HG03520 (cell line): ENCODE measurements around the gene SPPL3.
A peak's percentile ranks its signal among the peaks of the same experiment; 100 is the strongest.

Experiments
- ATAC-seq: cut with Tn5 transposase; IDR thresholded peaks from one replicate; pipeline ENCODE4 v1.9.1; 2021; ENCODE audit warnings: mild to moderate bottlenecking, moderate library complexity; ENCODE audit not compliant: unreplicated experiment

SPPL3 gene

DNA sequence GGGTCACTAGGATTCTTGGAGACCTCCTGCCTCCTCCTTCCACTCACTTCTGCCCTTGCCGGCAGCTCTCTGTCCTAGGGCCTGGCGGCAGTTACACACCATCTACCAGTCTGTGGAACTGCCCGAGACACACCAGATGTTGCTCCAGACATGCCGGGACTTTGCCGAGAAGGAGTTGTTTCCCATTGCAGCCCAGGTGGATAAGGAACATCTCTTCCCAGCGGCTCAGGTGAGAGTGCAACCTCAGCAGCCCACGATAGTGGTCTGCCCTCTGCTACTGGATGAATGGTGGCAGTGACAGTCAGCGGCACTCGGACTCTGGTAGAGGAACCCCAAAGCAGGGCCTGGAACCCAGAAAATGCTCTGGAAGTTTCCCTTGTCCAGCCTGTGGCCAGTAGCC lies 177.2 kb downstream of the SPPL3 start:
- no peak for ATAC-seq

DNA sequence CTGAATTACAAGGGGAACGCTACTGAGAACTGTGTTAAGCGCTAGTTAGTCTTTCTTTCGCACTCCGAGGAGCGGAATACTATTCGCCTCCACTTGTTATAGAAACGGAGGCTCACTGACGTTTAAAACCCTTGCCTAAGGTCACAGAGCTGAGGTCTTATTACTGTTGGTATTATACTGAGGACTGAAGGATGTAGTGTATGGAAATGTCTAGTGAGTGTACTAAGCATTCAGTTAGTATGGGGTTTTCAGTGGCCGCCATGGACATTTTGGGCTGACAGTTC lies 177.7 kb downstream of the SPPL3 start:
- ATAC-seq, result no peak

DNA sequence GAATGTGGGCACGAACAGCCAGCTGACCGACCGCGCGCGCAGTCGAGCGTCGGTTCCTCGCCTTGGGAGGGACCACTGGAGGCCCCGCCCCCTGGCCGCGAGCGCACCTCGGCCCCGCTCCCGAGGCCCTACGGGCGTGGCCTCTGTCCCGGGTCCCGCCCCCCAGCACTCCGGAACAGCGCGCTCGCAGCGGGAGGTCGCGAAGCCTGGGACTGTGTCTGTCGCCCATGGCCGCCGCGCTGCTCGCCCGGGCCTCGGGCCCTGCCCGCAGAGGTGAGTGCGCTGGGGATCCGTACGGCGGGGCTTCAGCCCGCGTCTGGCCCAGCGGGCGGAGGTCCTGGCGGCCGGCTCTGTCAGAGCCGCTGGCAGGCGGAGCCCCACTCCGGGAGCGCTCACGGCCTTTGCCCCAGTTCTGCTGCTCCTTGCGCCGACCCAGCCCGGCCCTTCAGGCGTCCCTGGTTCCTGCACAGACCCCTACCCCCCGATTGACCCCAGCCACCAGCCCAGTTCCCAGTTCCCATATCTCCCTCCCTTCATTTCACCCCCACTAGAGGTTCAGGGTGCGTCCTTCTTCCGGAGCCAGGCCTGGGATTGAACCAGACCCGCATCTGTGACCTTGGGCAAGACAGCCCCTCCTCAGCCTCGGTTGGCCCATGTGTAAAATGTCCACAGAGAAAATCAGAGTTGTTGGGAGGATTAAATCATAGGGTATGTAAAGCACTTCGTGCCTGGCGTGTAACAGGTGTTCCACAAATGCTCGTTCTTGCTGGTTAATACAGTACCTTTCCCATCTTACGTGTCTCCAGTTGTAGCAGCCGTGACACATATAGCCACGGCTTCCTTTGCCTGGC lies 178.3 kb downstream of the SPPL3 start, which contains the start of gene ACADS:
TSS of gene ACADS (plus strand) at position 168 of the 851 bp plus-strand sequence. CDS start at position 228, 60 bp downstream.
- ATAC-seq, result peak; percentile 95

DNA sequence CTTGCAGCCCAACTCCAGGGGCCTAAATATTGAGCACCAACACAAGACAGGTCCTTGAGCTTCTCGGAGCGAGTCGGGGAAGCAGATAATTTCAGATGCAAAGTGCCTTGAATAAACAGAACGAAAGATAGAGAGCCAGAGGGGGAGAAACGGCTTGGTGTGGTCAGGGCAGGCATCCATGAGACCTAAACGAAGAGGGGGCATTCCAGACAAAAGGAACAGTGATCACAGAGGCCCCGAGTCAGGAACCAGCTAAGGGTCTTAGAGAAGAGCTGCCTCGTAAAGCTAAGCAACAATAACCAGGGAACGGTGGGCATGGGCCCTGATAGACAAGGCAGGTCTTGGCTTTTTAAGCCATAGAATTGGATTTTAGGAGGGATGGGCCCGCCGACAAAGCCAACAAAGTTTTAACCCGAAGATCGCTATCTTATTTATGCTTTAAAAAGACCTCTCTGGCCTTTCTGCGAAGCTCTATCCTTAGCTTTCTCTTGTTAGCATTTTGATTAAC lies 179.0 kb downstream of the SPPL3 start:
- no peak for ATAC-seq

DNA sequence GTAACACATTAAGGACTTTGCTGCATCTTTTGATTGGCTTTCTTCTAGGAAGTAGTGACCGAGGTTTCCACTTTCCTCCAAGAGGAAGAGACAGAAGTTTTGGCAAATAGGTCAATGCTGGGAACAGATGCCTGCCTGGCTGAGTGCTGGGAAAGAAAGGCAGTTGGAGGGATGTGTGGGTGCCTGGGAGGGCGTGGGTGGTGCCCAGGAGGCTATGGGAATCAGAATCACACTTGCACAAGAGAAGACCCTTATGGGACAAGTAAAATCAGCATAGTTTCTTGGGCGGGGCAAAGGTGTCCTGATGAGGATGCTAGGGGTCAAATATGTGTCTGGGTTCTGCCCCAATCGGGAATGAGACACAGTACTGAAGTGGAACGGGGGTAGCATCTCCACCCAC lies 179.4 kb downstream of the SPPL3 start:
- ATAC-seq, result no peak

DNA sequence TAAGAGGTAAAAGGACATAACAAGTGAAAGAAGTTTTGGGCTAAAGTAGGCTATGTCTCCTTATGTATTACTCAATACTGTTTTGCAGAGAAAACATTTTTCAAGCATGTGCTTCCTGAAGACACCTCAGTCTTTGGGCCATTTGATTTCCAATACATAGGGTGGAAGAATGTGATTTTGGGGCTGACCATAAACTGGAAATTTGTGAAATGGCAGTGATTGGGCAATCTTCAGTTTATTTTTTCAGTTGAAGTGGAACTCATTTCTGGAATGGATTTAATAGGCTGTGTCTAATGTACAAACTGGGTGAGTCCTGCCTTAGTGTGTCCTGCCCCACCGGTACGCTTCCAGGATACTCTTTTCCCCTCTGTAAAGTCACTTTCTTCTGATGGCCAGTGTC lies 181.4 kb downstream of the SPPL3 start:
- ATAC-seq, result no peak

DNA sequence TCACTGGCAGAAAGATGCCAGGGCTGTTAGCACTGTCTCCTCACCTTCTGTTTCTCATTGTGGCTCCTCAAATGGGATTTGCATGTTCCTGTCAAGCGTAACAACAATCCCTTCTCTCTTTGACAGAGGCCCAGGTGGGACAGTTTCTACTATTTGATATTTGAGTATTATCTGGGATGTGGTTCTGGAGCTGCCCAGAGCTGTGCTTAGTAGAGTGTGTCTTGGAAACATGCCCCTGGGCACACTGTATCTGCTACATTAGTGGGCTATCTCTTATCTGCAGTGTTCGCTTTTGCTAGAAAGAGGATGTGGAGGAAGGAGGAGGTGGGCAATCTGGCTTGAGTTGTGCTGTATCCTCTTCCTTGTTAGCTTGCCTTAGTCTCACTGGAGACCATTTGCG lies 182.3 kb downstream of the SPPL3 start:
- ATAC-seq, result no peak

DNA sequence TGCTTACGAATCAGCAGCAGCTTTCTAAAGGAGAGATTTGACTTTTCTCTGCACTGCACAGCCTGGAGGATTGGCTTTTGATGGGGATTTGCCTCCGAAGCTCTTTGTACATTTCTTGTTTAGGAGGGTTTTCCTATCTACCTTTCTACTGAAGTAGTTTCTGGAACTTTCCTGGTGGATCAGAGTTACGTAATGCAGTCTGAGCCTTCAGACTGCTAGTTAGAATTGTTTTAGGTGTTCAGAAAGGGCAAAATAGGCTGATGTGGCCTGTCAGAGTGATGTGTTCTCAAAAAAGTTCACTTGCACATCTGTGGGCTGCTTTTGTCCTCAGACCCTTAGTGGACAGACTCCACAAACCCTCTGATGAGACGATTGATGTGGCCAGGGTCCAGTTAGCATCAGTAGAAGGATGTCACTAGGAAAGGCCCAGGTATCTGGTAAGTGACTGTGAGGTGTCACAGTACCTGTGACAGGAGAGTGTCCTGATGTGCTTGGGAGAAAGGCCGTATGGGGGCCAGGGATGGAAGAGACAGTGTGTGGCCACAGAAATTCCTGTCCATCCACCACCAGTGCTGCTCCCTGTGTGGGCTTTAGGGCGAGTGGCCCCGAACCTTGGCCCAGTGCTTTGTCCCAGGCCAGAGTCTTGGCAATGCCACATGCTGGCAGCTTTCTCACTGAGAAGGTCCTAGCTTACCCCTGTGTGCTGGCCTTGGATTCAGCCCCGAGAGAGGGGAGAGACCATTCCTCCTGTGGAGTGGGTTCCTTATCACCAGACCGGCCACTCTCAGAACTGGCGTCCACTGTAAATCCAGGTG lies 183.0 kb downstream of the SPPL3 start:
- ATAC-seq, result no peak

DNA sequence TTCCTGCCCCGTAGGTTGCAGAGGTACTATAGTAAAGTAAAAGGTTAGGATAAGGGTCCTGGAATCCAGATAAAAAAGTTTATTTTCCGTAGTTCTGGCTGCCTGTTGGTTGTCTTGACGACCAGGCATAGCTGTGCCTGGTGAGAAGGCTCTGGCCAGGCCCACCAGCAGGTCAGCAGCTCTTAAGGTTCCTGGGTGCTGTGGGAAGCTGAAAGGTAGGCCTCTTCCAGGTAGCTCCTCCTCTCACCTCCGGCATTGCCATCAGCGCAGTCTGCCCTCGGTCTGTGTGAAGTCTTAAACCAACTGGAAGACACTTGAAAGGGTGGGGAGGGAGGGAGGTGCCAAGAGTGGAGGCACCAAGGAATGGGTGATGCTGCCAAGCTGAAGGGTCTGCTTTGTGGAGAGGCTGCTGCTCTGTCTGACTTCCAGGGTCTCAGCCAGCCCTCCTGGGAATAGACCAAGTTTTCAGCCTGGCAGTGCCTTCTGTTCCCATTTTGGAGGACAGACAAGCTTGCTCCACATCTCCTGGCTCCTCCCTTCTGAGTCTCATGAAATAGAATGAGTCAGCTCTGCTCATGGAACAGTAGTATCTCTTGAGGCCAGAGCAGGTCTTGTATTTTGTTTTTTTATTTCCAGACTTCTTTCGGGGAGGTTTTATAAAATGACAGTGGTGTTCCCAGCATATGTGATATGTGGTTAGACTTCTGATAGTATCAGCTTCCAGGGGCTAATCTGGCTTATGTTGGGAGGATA lies 183.7 kb downstream of the SPPL3 start:
- no peak for ATAC-seq

DNA sequence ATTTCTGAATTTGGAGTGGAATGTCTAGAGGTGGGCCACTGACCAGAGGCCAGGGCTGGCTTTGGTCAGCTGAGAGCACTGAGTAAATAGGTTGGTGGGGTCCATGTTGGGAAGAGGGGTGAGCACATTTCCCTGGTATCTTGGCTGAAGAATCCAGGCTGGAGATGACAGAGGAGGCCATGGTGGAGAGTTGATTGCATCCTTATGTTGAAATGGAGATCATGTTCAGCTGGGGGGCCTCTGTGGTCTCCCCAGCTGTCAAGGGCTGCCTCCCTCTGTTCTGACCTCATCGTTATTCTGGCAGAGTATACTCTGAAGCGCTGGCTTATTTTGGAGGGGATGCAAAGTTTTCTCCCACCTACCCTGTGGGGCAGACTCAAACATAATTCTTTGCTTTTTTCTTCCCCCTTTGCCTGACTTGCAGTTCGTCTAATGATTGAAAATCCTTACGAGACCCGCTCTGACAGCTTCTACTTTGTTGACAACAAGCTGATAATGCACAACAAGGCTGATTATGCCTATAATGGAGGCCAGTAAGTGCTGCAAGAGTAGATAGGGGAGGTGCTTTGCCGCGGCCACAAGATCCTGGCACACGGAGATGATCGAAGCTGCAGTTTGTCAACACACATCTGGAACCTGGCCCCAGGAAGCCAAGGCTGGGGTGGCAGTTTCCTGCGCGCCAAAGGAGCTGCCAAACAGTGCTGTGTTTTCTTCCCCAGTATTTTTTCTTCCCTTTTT lies 184.5 kb downstream of the SPPL3 start:
- ATAC-seq, result no peak

DNA sequence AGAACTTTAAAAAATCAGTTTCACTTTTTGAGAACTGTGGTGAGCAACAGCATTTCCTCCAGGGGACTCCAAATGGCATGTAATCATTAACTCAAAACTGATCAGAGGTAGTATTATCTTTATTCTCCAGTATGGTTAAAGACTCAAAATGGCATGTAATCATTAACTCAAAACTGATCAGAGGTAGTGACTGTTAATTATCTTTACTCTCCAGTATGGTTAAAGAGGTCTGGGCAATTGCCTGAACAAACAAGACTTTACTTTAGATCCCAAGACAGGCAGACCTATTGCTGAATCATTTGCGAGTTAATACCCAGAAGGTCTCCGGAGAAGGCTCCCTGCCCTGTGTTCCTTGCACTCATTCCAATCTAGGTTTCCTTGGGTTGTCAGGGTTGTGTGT lies 185.1 kb downstream of the SPPL3 start:
- no peak for ATAC-seq

DNA sequence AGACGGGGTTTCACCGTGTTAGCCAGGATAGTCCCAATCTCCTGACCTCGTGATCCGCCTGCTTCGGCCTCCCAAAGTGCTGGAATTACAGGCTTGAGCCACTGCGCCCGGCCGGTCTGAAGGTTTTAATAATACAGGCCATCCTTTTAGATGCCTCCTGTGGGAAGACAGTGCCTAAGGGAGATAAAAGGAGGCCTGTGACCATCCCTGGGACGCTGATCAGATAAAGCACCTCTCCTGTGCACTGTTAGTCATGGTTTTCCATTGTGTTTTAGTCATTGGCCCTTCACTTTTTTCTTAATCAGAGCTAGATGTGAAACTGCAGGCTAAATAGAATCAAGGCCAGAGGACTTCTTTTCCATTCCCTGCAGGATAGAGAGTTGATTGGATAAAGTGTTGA lies 186.1 kb downstream of the SPPL3 start:
- no peak for ATAC-seq

DNA sequence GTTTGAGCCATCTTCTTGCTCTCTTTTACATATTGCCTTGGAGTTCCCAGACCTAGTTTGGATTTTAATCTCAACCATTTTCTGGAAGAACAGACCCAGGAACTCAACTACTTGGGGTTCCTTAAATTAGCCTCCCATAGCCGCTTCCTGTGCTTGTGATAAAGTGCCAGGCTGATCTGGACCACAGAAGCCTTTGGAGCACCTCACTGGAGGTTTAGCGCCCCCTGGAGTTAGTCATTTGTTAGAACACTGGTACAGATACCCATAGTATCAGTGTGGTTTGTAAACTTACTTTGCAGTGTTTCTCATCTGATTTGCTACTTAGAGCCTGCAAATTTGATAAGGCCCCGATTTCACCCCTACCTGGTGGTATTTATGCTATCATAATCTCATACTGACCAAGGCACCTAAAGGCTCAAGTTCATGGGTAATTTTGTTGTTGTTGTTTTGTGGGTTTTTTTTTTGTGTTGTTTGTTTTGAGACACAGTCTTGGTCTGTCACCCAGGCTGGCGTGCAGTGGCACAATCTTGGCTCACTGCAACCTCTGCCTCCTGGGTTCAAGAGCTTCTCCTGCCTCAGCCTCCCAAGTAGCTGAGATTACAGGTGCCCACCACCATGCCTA lies 190.2 kb downstream of the SPPL3 start:
- ATAC-seq, result no peak

DNA sequence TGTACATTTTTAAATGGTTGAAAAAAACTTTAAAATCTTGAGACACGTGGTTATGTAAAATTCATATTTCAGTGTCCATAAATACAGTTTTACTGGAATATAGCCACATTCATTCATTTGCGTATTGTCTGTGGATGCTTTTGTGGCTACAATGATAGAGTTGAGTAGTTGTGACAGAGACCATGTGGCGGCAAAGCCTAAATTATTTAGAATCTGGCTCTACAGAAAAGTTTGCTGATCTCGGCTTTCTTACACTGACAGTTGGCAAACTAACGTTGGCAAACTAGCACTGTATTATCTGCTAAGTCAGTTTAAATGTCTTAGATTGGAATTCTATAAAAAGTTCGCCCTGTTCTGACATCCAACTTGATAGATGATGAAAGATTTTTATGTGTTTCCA lies 191.5 kb downstream of the SPPL3 start:
- ATAC-seq, result no peak
